A673 (cell line): Measurements from ENCODE around the gene NAT16.

Source experiments
- EZH2 ChIP-seq: fragments of 200-600 bp; sonication (generic); IDR thresholded peaks from 2 replicates; pipeline ENCODE4 v1.6.1; 2017; ENCODE audit warnings: borderline replicate concordance, low read depth, mild to moderate bottlenecking, mixed read lengths, antibody characterized with exemption, low read length; ENCODE audit not compliant: poor library complexity, severe bottlenecking
- TF ChIP-seq, protein P1 (sequence below): fragments of 300-800, 200-600 bp; sonication (generic); conservative IDR thresholded peaks from 2 replicates; pipeline ENCODE4 v1.5.1; 2017; ENCODE audit warnings: low read depth, mild to moderate bottlenecking, antibody characterized with exemption, low read length, moderate library complexity, mixed read lengths

DNA sequence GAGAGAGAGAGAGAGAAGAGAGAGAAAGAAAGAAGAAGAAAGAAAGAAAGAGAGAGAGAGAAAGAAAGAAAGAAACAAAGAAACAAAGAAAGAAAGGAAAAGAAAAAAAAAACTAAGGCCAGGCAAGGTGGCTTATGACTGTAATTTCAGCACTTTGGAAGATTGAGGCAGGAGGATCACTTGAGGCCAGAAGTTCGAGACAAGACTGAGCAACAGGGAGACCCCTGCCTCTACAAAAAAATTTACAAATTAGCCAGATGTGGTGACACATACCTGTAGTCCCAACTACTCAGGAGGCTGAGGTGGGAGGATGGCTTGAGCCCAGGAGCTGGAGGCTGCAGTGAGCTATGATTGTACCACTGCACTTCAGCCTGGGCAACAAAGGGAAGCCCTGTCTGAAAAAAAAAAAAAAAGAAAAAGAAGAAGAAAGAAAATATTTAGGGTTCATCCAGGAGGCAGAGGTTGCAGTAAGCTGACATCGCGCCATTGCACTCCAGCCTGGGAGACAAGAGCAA lies 50.4 kb downstream of the NAT16 start:
- TF ChIP-seq, protein P1, sequence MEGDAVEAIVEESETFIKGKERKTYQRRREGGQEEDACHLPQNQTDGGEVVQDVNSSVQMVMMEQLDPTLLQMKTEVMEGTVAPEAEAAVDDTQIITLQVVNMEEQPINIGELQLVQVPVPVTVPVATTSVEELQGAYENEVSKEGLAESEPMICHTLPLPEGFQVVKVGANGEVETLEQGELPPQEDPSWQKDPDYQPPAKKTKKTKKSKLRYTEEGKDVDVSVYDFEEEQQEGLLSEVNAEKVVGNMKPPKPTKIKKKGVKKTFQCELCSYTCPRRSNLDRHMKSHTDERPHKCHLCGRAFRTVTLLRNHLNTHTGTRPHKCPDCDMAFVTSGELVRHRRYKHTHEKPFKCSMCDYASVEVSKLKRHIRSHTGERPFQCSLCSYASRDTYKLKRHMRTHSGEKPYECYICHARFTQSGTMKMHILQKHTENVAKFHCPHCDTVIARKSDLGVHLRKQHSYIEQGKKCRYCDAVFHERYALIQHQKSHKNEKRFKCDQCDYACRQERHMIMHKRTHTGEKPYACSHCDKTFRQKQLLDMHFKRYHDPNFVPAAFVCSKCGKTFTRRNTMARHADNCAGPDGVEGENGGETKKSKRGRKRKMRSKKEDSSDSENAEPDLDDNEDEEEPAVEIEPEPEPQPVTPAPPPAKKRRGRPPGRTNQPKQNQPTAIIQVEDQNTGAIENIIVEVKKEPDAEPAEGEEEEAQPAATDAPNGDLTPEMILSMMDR = no peak
- no peak for TF ChIP-seq EZH2
